HEK293T (cell line): ENCODE results near the gene ACKR2.

Experiments used
- ARNT ChIP-seq: fragments of 450-650 bp; IDR thresholded peaks from 2 replicates; pipeline ENCODE4 v1.6.1; 2017; ENCODE audit warnings: mild to moderate bottlenecking
- BHLHE40 ChIP-seq: fragments of 450-650 bp; IDR thresholded peaks from 2 replicates; pipeline ENCODE4 v1.6.1; 2016; ENCODE audit warnings: mild to moderate bottlenecking, moderate library complexity, borderline replicate concordance
- FOXA1 ChIP-seq: fragments of 450-650 bp; IDR thresholded peaks from 2 replicates; pipeline ENCODE4 v1.6.1; 2016; ENCODE audit warnings: mild to moderate bottlenecking
- SP1 ChIP-seq: fragments of 450-650 bp; IDR thresholded peaks from 2 replicates; pipeline ENCODE4 v1.6.1; 2017

GRCh38 chr3:42815826-42816225, 6.6 kb downstream of the ACKR2 start:
- TF ChIP-seq SP1, result no peak
- no peak for TF ChIP-seq FOXA1
- no peak for TF ChIP-seq BHLHE40
- no peak for TF ChIP-seq ARNT
